GM21529 (cell line): Measurements from ENCODE around the gene DCC.

Experiments used
- ATAC-seq: cut with Tn5 transposase; IDR thresholded peaks from one replicate; pipeline ENCODE4 v1.9.1; 2021; ENCODE audit not compliant: unreplicated experiment

The DCC gene

DNA sequence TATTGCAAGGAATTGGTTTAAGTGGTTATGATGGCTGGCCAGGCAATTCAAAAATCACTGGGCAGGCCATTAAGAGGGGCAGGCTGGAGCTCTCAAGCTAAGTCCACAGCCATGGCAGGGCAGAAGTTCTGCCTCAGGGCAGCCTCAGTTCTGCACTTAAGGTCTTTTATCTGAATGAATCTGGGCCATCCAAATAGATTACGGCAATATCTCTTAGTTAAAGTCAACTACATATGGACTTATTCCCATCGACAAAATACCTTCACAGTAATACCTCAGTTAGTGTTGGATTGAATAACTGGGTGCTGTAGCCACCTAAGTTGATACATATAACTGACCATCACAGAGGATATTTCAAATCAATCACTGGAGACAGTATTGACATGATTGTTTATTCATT lies 979.6 kb downstream of the DCC start:
- ATAC-seq: no peak

DNA sequence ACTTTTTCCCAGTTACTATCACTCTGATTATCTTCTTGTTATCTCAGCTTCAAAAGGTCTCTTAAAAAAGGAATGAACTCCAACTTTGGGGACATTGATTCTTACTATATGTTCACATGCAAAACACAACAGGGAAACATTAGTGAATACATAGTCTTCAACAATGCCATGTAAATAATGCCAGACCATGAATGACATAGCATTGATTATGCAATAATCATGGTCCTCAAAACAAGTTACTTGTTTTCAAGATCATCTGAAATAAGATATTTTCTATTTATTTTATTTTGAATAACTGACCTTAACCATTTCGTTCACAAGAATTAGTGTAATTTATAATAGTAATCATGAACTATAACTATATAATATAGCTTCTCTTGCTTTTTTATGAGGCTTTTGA lies 982.2 kb downstream of the DCC start:
- no peak for ATAC-seq

DNA sequence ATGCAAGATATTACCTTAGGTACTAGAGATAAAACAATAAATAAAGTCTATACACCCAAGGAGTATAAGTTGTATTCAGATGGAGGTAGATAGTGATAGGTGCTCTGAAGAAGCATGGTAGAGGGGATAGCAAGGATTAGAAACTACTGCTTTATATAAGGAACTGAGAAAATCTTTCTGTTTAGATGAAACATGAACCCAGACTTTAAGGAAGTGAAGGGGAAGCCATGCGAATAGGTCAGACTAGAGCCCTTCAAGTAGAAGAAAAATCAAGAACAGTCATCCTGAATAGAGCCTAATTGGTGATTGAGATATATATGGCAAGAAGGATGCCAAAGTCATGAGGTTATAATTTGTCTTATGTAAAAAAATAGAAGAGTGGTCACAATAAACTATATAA lies 984.4 kb downstream of the DCC start:
- no peak for ATAC-seq

DNA sequence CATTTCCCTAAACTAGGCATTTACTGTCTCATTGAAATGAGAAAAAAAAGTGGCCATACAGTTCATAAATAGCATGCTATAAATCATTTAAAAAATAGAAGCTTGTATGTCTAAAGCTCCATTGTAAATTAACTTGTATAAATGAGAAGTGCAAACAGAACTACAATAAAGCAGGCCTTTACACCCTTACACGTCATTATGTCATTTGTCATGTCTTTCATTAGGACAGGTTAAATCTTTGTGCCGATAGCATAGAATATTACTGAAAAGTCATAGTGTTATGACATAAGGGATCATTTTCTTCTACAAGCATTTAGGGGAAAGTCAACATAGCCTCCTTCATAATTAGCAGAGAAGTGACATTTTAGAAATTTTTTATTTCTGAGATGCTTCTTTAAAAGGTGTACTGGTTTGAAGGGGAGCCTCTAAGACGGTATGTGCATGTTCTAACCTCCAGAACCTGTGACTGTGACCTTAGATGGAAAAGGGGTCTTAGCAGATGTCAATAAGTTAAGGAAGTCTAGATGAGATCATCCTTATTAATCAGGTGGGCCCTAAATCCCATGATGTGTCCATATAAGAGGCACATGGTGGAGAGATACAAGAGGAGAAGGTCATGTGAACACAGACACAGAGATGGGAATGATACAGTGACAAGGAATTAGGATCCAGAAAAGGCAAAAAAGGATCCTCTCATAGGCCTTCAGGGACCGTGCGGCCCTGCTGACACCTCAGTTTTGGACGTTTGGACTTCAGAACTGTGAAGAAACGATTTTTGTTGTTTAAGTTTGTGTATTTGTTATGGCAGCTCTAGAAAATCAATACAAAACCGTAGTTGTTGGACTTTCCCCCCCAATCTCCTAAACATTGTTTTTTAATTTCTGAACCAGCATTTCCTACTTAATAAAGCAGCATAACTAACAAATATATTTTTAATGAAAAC lies 1020.8 kb downstream of the DCC start:
- no peak for ATAC-seq

DNA sequence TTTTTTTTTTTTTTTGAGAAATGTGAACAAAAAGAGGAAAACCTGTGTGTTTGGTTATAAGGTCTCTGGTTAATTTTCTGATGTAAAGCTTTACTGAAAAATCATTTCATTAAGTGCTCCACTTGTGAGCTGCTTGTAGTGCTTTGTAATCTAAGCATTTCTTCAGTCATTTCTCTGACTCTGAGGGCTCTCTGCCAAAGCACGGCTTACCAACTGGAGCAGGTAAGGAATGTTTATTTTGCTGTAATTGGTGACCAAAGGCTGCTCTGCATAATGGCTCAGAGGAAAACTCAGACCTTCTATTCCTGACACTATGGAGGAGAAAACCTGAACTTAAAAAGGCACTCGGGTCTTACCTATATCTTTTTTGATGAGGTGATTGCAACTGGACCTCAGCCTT lies 1035.6 kb downstream of the DCC start:
- ATAC-seq: no peak

DNA sequence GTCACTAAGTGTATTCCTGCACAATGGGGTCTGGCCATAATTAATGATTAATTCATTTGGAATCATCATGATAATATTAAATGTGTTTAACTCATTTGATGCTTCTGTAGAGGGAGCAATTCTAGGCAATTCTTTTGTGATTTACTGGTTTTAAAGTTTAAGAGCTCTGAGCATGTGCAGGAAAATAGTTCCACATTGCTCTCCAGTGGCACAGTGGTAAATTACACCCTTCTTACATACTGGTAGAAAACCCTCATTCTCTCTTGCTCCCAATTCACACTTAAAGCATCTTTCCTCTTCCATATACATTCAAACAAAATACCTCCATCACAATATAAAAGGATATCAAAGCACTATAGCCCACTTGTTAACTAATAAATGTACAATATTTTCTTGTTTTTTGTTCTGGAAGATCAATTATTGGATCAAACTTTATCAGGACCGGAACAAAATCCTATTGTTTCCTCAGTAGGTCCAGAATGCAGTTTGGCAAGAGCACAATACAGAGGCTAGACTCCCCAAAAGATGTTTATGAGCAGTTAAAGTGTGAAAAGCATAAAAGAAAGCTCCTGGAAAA lies 1040.2 kb downstream of the DCC start:
- ATAC-seq: no peak

DNA sequence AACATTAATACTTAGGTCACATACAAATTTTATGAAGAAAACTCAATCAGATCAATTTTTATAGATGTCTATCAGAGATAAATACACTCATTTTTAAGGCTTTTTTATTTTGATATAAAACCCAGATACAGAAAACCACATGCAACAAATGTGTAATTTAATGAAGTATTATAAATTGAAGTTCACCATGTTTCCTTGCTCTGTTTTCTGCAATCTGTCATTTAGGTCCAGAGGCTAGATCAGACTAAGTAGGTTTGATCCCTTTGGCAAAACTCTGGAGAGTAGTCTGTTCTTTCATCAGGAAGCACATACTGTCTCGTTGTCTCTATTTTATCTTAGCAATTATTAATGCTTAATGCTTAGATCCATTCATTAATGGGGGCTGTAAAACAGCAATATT lies 1042.9 kb downstream of the DCC start:
- ATAC-seq: no peak

DNA sequence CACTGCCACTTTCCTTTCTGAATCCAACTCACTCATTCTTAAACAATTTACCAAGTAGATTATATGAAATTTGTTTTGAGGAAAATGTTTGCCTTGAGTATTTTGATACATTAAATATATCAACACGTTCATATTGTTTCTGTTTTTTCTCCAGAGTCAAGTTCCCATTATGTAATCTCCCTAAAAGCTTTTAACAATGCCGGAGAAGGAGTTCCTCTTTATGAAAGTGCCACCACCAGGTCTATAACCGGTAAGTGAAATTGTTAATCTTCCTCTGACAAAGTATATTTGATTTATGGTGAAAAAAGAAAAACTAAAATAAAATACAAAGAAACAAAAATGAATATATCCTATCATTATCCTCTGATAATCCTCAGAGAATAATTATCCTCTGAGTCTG lies 1045.9 kb downstream of the DCC start:
- ATAC-seq: no peak

DNA sequence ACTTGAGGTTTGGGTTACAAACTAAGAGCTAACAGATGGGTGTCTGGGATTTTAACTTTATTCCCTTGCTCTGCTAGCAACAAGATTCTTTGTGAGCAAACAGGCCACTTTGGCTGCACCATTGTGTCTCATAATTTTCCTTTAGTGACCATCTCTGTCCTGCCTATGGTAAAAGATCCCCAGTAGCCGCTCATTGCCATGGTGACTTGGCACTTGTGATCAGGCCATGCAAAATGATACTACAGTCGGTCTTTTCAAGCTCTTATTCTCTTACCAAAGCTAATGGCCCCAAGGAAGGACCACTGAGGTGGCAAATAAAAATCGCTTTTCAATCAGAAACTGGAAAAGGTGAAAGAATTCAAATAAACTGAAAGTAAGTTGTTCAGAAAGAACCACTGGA lies 1047.6 kb downstream of the DCC start:
- ATAC-seq: no peak

DNA sequence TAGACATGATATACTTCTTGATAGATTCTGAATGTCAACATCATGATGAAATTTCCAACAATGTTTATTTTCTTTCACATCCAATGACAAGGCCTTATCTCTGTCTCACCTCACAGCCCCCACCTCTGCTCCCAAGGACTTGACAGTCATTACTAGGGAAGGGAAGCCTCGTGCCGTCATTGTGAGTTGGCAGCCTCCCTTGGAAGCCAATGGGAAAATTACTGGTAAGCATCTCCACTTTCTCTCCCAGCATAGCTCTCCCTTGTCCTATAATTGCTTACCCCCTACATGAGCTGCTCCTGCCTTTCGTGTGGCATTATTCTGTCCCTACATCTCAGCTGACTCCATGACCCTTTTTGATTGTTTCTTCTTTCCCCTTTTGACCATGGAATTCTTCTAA lies 1062.7 kb downstream of the DCC start:
- ATAC-seq: no peak

DNA sequence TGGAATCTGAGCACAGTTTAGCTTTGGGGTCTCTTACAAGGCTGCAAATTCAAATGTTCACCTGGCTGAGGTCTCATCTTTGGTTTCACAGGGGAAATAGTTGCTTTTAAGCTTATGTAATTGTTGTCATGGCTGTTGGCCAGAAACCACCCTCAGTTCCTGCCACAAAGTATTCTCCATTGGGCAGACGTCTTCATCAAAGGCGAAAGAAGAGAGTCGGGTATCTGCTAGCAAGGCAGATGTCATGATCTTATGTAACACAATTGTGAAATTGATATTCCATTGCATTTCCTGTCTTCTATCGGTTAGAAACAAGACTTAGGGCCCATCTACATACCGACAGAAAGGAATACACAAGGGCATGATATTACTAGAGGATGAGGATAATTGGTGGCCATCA lies 1068.3 kb downstream of the DCC start:
- ATAC-seq: no peak

DNA sequence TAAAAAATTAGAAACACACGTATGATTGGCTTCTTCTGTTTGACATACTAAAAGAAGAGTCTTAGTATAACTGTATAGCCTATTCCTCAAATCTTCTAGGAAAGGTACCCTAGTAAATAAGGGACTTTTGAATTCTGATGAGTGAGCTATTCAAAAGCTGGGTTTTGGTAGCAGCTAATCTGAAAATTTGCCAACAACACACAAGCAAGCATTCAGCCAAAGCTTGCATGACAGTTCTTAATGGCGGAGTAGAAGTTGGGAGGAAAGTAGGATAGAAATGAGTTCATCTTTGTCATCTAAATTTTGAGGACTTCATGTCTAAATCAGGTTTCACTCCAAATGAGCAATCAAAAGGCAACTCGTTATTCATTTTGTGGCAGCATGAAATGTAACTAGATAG lies 1071.5 kb downstream of the DCC start:
- ATAC-seq: no peak

DNA sequence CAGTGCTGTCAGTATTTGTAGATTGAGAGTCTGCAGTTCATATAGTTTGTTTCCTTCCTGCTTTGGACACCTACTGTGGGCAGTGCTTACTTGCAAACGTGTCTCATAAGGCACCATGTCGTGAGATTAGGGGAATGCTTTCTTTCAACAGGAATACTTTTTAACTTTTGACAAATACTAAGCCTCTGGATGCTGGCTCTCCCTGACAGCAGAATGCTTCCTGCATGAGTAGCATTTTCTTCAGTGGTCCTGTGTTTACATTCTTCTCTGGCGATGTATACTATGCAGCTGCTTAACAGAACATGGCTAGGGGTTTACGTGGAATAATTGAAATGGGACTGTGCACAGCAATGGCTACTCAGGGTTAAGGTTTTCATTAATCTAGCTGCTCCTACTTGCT lies 1077.0 kb downstream of the DCC start:
- ATAC-seq: no peak

DNA sequence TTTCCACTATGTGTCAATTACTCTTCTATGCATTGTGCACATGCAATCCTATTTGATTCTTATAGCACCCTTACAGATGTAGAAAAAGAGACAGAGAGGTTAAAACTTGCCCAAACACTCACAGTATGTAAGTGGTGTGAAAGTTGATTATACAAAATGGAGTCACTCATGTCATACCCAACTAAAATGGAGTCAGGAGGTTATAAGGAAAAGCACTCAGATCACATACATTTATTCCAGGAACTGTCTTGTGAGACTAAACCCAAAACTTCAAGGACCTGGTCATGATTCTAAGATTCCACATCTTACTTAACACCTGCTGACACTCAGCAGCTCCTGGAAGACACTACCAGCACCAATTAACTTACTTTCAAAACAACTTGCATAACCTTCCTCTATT lies 1081.9 kb downstream of the DCC start:
- no peak for ATAC-seq

DNA sequence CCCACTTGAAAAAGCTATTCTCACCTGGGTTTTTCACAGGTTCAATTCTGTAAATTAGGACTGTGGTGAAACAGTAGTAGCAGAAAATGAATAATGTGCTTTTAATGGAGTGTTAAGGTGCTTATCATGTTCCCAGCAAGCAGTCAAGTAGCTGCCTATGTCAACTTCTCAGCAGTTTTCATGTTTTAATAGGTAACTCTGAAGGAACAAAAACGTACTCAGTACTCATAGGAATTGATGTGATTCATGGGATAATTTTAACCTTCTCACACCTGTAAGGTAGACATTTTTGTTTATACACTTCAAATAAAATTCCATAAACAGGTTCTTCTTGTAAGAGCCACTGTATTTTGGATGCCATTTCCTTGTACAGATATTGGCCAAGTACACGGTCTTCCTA lies 1082.9 kb downstream of the DCC start:
- no peak for ATAC-seq

DNA sequence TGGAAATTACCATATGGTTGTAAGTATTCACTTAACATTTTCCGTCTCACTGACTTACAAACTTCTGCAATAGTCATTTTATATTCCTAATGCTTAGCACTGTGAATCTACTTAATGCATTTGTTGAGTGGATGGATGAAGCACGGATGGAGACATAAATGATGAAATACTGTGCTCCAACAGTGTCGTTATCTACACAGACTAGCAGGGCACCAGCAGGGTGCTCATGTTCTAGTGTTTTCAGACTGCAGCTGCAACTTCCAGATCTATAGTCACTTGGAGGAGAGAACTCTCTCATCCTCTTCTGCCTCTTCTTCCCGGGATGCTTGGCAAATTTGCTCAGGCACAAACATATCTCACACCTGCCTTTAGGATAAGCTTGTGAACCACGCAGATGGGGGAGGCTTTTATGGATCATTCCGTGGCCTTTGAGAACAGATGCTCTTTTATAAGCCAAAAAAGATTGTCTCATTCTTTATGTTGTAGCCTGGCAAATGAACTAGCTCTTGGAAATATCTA lies 1086.7 kb downstream of the DCC start:
- ATAC-seq: no peak

DNA sequence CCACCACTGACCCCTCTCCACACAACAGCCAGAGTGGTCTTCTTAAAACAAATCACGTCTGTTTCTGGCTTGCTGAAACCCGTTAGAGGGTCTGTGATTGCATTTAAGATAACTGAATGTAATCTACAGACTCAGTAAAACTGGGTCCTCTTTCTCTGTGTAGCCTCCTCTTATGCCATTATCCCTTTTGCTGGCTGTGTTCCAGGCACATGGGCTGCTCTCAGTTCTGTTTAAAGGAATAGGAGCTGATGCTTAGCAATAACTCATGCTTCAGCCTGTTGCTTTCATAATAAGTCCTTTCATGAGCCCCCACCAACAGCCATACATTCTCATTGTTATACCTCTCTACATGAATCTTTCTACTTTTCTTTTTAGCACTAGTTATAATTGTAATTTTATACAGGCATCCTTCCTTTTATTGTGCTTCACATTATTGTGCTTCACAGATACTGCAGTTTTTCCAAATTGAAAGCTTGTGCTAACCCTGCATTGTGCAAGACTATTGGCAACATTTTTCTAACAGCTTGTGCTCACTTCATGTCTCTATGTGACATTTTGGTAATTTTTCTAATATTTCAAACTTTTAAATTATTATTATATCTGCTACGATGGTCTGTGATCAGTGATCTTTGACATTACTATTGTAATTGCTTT lies 1101.9 kb downstream of the DCC start:
- no peak for ATAC-seq

DNA sequence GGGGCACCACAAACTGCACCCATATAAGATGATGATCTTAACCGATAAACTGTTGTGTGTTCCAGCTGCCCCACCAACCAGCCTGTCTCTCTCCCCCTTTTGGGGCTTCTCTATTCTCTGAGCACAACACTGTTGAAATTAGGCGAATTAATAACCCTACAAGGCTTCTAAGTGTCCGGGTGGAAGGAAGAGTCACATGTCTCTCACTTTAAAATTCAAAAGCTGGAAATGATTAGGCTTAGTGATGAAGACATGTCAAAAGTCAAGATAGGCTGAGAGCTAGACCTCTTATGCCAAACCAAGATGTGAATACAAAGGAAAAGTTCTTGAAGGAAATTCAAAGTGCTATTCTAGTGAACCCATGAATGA lies 1102.4 kb downstream of the DCC start:
- no peak for ATAC-seq

DNA sequence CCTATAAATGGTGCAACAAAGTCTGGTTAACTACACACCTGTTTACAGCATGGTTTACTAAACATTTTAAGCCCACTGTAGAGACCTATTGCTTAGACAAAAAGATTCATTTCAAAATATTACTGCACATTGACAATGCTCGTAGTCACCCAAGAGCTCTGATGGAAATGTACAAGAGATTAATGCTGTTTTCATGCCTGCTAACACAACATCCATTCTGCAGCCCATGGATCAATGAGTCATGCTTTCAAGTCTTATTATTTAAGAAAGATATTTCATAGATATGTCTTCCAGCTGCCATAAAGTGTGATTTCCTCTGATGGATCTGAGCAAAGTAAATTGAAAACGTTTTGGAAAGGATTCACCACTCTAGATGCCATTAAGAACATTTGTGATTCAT lies 1103.3 kb downstream of the DCC start:
- ATAC-seq: no peak

DNA sequence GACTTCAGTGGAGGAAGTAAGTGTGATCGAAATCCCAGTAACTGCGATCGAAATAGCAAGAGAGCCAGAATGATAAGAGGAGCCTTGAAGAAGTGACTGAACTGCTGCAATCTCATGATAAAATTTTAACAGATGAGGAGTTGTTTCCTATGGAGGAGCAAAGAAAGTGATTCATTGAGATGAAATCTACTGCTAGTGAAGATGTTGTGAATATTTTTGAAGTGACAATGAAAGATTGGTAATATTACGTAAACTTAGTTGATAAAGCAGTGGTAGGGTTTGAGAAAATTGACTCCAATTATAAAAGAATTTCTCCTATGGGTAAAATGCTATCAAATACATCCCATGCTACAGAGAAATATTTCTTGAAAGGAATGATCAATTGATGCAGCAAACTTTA lies 1103.8 kb downstream of the DCC start:
- no peak for ATAC-seq

DNA sequence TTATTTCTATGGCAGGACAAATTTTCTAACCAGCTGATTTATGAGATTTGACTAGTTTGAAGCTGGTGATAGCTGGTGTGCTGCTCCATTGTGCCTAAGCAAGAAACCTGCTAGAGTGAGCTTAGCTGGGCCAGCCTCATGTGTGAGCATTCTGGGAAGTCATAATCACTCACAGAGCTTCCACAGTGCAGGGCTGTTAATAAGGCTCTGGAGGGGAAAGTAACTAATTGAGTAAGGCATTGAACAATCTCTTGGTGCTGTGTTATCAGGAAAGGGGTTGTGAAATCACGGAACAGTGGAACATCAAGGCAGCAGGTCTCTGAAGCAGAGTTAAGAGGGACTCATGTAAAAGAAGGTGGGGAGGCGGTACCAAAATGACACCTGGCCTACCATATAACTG lies 1111.9 kb downstream of the DCC start:
- ATAC-seq: no peak

DNA sequence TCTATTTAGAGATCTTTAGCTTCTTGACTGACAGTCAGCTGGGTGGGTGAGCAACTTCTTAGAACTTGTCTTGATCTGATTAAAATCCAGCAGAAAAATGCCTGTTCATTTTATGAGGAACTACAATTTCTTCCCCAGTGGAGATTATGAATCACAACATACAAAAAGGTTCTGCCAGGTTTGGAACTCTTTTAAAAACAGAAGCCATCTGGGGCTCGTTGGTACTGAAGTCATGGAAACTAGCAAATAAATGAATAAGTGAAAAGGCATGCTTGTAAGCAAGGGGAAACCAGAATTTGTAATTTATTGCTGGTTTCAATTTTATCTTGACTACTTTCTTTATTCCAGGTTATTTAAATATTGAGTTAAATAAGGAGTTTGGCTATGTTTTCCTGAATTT lies 1117.1 kb downstream of the DCC start:
- ATAC-seq: no peak
